NOMO-1 treated with dmso at 0.1 percent for 144 hours (cell line): ENCODE measurements around the gene PHB1.
A peak's percentile ranks its signal among the peaks of the same experiment; 100 is the strongest.
"Not testable (repeated sequence)": the region's sequence is repeated elsewhere in the genome, so short reads cannot be mapped to it uniquely, and the experiment has no call there.

Source experiments
- DNase-seq: peaks from one replicate; lab custom pipeline; 2025; ENCODE audit not compliant: unreplicated experiment; lab: John Stamatoyannopoulos, UW

The PHB1 gene

GRCh38 chr17:49381033-49381432 is 33.6 kb downstream of the PHB1 start:
- no peak for DNase-seq

GRCh38 chr17:49379926-49380325 is 34.8 kb downstream of the PHB1 start:
- no peak for DNase-seq

GRCh38 chr17:49378311-49378710 is 36.4 kb downstream of the PHB1 start:
- no peak for DNase-seq

GRCh38 chr17:49375544-49375943 is 39.1 kb downstream of the PHB1 start:
- DNase-seq, result no peak

- DNase-seq, result no peak
These were observed 41.6 kb downstream of the PHB1 start for GRCh38 chr17:49373115-49373514.

- DNase-seq, result no peak
These were observed 42.3 kb downstream of the PHB1 start for GRCh38 chr17:49372425-49372824.

GRCh38 chr17:49370971-49371834 is 43.5 kb downstream of the PHB1 start:
- DNase-seq, result no peak

GRCh38 chr17:49369760-49370159 is 44.9 kb downstream of the PHB1 start:
- no peak for DNase-seq

GRCh38 chr17:49369089-49369488 is 45.6 kb downstream of the PHB1 start:
- DNase-seq, result no peak

GRCh38 chr17:49365667-49366066 is 49.0 kb downstream of the PHB1 start:
- DNase-seq, result no peak

GRCh38 chr17:49365126-49365525 is 49.6 kb downstream of the PHB1 start:
- DNase-seq, result not testable (repeated sequence)

- no peak for DNase-seq
These were observed 50.6 kb downstream of the PHB1 start for GRCh38 chr17:49364119-49364518.

- DNase-seq, result no peak
These were observed 51.4 kb downstream of the PHB1 start for GRCh38 chr17:49363251-49363650.

GRCh38 chr17:49362723-49363117 is 52.0 kb downstream of the PHB1 start:
- DNase-seq, result no peak

GRCh38 chr17:49361902-49362722 is 52.6 kb downstream of the PHB1 start, which contains the start of gene ZNF652:
TSS of gene ZNF652 (minus strand) at chr17:49362250. CDS start at chr17:49317725, 44,525 bp downstream.
- DNase-seq, result peak; percentile 84

- no peak for DNase-seq
These were observed 53.4 kb downstream of the PHB1 start for GRCh38 chr17:49361129-49361901.

- peak; percentile 36 for DNase-seq
These were observed 53.9 kb downstream of the PHB1 start for GRCh38 chr17:49360796-49361128.

- DNase-seq, result no peak
These were observed 54.5 kb downstream of the PHB1 start for GRCh38 chr17:49359990-49360795.

- no peak for DNase-seq
These were observed 55.9 kb downstream of the PHB1 start for GRCh38 chr17:49358641-49359247.

GRCh38 chr17:49357516-49357915 is 57.2 kb downstream of the PHB1 start:
- DNase-seq, result no peak
